SK-N-SH (cell line): Measurements from ENCODE around the gene OBSCN. TPM values are rescaled to one million over a fixed set of nuclear protein-coding genes. Genes with fewer than 3 reads are reported as not detected.

Source experiments
- CTCF ChIA-PET: fragments of 300-600, 350-600 bp; formaldehyde crosslinking; extraction: SDS; loops from one replicate; lab custom pipeline; 2021; lab: Yijun Ruan, JAX
- POLR2A ChIA-PET: fragments of 350-600 bp; sonication (Branson Sonifier 250); formaldehyde crosslinking; extraction: SDS; loops from one replicate; lab custom pipeline; 2020; ENCODE audit warnings: antibody characterized with exemption, inconsistent platforms; lab: Yijun Ruan, JAX
- DNase-seq: peaks from one replicate; pipeline ENCODE4 v3.0.0; 2012
- H2AFZ ChIP-seq: fragments of 200-600 bp; sonication (generic); 2 replicates; pipeline ENCODE4 v1.8.1; 2016; ENCODE audit warnings: antibody characterized with exemption, mild to moderate bottlenecking, low read depth
- H3F3A ChIP-seq: fragments of 200-600 bp; sonication (generic); replicated peaks from 2 replicates; pipeline ENCODE3; 2016; ENCODE audit warnings: antibody characterized with exemption, mild to moderate bottlenecking; ENCODE audit not compliant: insufficient read depth
- H3K27ac ChIP-seq, 2 experiments: fragments of 200-500 bp in 1 of 2; fragments of 200-600 bp in 1 of 2; sonication (Bioruptor generic) in 1 of 2; sonication (generic), shearing (Covaris generic) in 1 of 2; 2 replicates each; pipeline versions ENCODE4 v1.5.1 to v1.6.1; 2014 to 2016; ENCODE audit warnings: low read depth in 2 of 2, inconsistent platforms in 1 of 2, low read length in 1 of 2, mild to moderate bottlenecking in 1 of 2, mixed read lengths in 1 of 2
- H3K27me3 ChIP-seq: fragments of 200-600 bp; sonication (generic), shearing (Covaris generic); 2 replicates; pipeline ENCODE4 v1.6.1; 2016; ENCODE audit warnings: mixed run types; ENCODE audit not compliant: insufficient read depth
- H3K36me3 ChIP-seq, 2 experiments: fragments of 200-500 bp in 1 of 2; fragments of 200-600 bp in 1 of 2; sonication (Bioruptor generic) in 1 of 2; sonication (generic) in 1 of 2; replicated peaks in 1 of 2; 2 replicates each; pipeline versions ENCODE3 to v1.5.1; 2014 to 2016; ENCODE audit warnings: low read length in 1 of 2, mild to moderate bottlenecking in 1 of 2; ENCODE audit not compliant: insufficient read depth in 2 of 2, control insufficient read depth in 1 of 2
- H3K4me1 ChIP-seq, 2 experiments: fragments of 200-500 bp in 1 of 2; fragments of 200-600 bp in 1 of 2; sonication (Bioruptor generic) in 1 of 2; sonication (generic), shearing (Covaris generic) in 1 of 2; 2 replicates each; pipeline versions ENCODE4 v1.5.1 to v1.6.1; 2014 to 2016; ENCODE audit warnings: low read depth in 1 of 2, low read length in 1 of 2, mixed run types in 1 of 2; ENCODE audit not compliant: insufficient read depth in 2 of 2, control insufficient read depth in 1 of 2
- H3K4me2 ChIP-seq: fragments of 200-600 bp; sonication (generic), shearing (Covaris generic); 2 replicates; pipeline ENCODE4 v1.6.1; 2017; ENCODE audit warnings: mixed run types
- H3K4me3 ChIP-seq, 2 experiments: fragments of 200-500 bp in 1 of 2; fragments of 200-600 bp in 1 of 2; sonication (Bioruptor generic) in 1 of 2; sonication (generic), shearing (Covaris generic) in 1 of 2; 2 replicates each; pipeline versions ENCODE4 v1.5.1 to v1.8.1; 2014 to 2016; ENCODE audit warnings: low read depth in 2 of 2, inconsistent platforms in 1 of 2, low read length in 1 of 2, mild to moderate bottlenecking in 1 of 2, mixed read lengths in 1 of 2, moderate library complexity in 1 of 2
- H3K79me2 ChIP-seq: fragments of 200-600 bp; sonication (generic); 2 replicates; pipeline ENCODE4 v1.8.1; 2017; ENCODE audit warnings: mild to moderate bottlenecking; ENCODE audit not compliant: insufficient read depth
- H3K9ac ChIP-seq: fragments of 200-600 bp; sonication (generic); 2 replicates; pipeline ENCODE4 v1.6.1; 2017; ENCODE audit warnings: mixed run types
- H3K9me2 ChIP-seq: fragments of 200-600 bp; sonication (generic); 2 replicates; pipeline ENCODE4 v1.6.1; 2017; ENCODE audit warnings: mixed run types
- H3K9me3 ChIP-seq: fragments of 200-600 bp; sonication (generic); 2 replicates; pipeline ENCODE4 v1.6.1; 2017; ENCODE audit warnings: mixed run types, mild to moderate bottlenecking, moderate library complexity
- H4K20me1 ChIP-seq: fragments of 200-600 bp; sonication (generic); 2 replicates; pipeline ENCODE4 v1.6.1; 2017; ENCODE audit warnings: mild to moderate bottlenecking, mixed run types; ENCODE audit not compliant: insufficient read depth
- CTCF ChIP-seq: fragments of 200-600 bp; sonication (generic); IDR thresholded peaks from 2 replicates; pipeline ENCODE4 v1.6.1; 2017; ENCODE audit warnings: antibody characterized with exemption, mild to moderate bottlenecking, moderate library complexity
- EP300 ChIP-seq, 2 experiments: IDR thresholded peaks; 2 replicates each; pipeline versions ENCODE4 v1.4.0 to v1.6.1; 2012; ENCODE audit warnings: borderline replicate concordance in 1 of 2, low read depth in 1 of 2, low read length in 1 of 2
- EZH2phosphoT487 ChIP-seq: fragments of 200-600 bp; sonication (generic); IDR thresholded peaks from 2 replicates; pipeline ENCODE4 v1.6.1; 2017; ENCODE audit warnings: low read depth, mixed run types, mild to moderate bottlenecking, antibody characterized with exemption, moderate library complexity, borderline replicate concordance
- FOSL2 ChIP-seq: IDR thresholded peaks from 2 replicates; pipeline ENCODE4 v1.4.0; 2012; ENCODE audit warnings: low read depth, mild to moderate bottlenecking, moderate library complexity, borderline replicate concordance
- MAX ChIP-seq: IDR thresholded peaks from 2 replicates; pipeline ENCODE4 v1.4.0; 2012; ENCODE audit warnings: low read depth
- RAD21 ChIP-seq: IDR thresholded peaks from 2 replicates; pipeline ENCODE4 v1.6.1; 2012; ENCODE audit warnings: mild to moderate bottlenecking, low read length
- RFX5 ChIP-seq: IDR thresholded peaks from 2 replicates; pipeline ENCODE4 v1.6.1; 2012; ENCODE audit warnings: mild to moderate bottlenecking, improper control_type of control experiment, low read length
- RXRA ChIP-seq: IDR thresholded peaks from 2 replicates; pipeline ENCODE4 v1.4.0; 2012; ENCODE audit warnings: low read depth, mild to moderate bottlenecking, borderline replicate concordance
- SIN3A ChIP-seq: IDR thresholded peaks from 2 replicates; pipeline ENCODE4 v1.6.1; 2012; ENCODE audit warnings: low read depth, mild to moderate bottlenecking, low read length, moderate library complexity, borderline replicate concordance
- SMC3 ChIP-seq: IDR thresholded peaks from 2 replicates; pipeline ENCODE4 v1.6.1; 2012; ENCODE audit warnings: low read depth, low read length, improper control_type of control experiment
- TCF12 ChIP-seq: IDR thresholded peaks from 2 replicates; pipeline ENCODE4 v1.4.0; 2012
- TEAD4 ChIP-seq: IDR thresholded peaks from 2 replicates; pipeline ENCODE4 v1.4.0; 2012; ENCODE audit warnings: mild to moderate bottlenecking, borderline replicate concordance; ENCODE audit not compliant: insufficient read depth
- USF1 ChIP-seq: IDR thresholded peaks from 2 replicates; pipeline ENCODE4 v1.4.0; 2012; ENCODE audit warnings: low read depth, borderline replicate concordance
- YY1 ChIP-seq: IDR thresholded peaks from 2 replicates; pipeline ENCODE4 v1.4.0; 2012; ENCODE audit warnings: low read depth, mild to moderate bottlenecking
- WGBS: methylation state at CpG from one replicate; pipeline ENCODE4 v1.1.6; 2017; ENCODE audit warnings: low lambda C conversion rate; 5-methylcytosine and 5-hydroxymethylcytosine counted together
- polyA plus RNA-seq, 3 experiments: library from polyadenylated mRNA; depleted of rRNA; stranded (reverse); fragments of >200 nt; gene quantifications; 2 replicates each; pipeline ENCODE4 v1.2.3, GENCODE V29; 2012
- TF ChIP-seq, protein P1 (sequence below): IDR thresholded peaks from 2 replicates; pipeline ENCODE4 v1.4.0; 2012; ENCODE audit warnings: low read depth, borderline replicate concordance

The OBSCN gene
- polyA plus RNA-seq, 1 of the 3 experiments (the other 2 are of a cell fraction), result 4.0 TPM

- no peaks in the 10 kb centered on the region for H3K9me2 ChIP-seq
- no peaks in the 10 kb centered on the region for H3F3A ChIP-seq
- no peaks in the 10 kb centered on the region for H3K79me2 ChIP-seq
- DNase-seq, result no peak
- ChIA-PET CTCF (interaction anchor here (0.6 to 0.9 kb wide), 2 partner anchors 13 to 195 kb away, joined by 3 read pairs; no protein-coding TSS in a partner anchor), POLR2A (interaction anchor here (0.8 kb wide), 1 partner anchor 28 kb away, joined by 3 read pairs; no protein-coding TSS in a partner anchor)
- 0 out of 2 replicates have a peak, but pooled peaks cover 7% of the 10 kb centered on the region for H3K9me3 ChIP-seq
- H4K20me1 ChIP-seq, result no peaks in the 10 kb centered on the region
- no peak overlapping the region for H3K4me3 ChIP-seq
- H3K36me3 ChIP-seq, result no peaks in the 10 kb centered on the region
- no peak overlapping the region for H3K27ac ChIP-seq
- no peak overlapping the region for H3K9ac ChIP-seq
- no peak overlapping the region for H3K4me2 ChIP-seq
- WGBS, result 85% methylated on average over 1 of the region's 1 CpG
- no peaks in the 10 kb centered on the region for H3K27me3 ChIP-seq
- no peaks in the 10 kb centered on the region for H3K4me1 ChIP-seq
- H2AFZ ChIP-seq, result no peak overlapping the region
- no peak for TF ChIP-seq TEAD4
- no peak for TF ChIP-seq SIN3A
- no peak for TF ChIP-seq RAD21
- TF ChIP-seq EP300 (IDR thresholded peaks at IDR 0.05; ENCODE audit: borderline replicate concordance in 1 of 2, low read depth in 1 of 2, low read length in 1 of 2), result no peak
Observed at GRCh38 chr1:228262475-228262874, 54.6 kb downstream of the OBSCN start.

- H3K9me2 ChIP-seq, result no peaks in the 10 kb centered on the region
- H3K4me3 ChIP-seq, result no peak overlapping the region
- no peaks in the 10 kb centered on the region for H3F3A ChIP-seq
- TF ChIP-seq SMC3, result no peak
- no peak for TF ChIP-seq MAX
- no peak for TF ChIP-seq EZH2phosphoT487
- TF ChIP-seq RFX5, result no peak
- TF ChIP-seq TCF12, result no peak
- no peak for TF ChIP-seq YY1
- TF ChIP-seq SIN3A, result no peak
- no peak for TF ChIP-seq USF1
- TF ChIP-seq RXRA, result no peak
- no peak for TF ChIP-seq CTCF
- TF ChIP-seq FOSL2, result no peak
- TF ChIP-seq, protein P1, sequence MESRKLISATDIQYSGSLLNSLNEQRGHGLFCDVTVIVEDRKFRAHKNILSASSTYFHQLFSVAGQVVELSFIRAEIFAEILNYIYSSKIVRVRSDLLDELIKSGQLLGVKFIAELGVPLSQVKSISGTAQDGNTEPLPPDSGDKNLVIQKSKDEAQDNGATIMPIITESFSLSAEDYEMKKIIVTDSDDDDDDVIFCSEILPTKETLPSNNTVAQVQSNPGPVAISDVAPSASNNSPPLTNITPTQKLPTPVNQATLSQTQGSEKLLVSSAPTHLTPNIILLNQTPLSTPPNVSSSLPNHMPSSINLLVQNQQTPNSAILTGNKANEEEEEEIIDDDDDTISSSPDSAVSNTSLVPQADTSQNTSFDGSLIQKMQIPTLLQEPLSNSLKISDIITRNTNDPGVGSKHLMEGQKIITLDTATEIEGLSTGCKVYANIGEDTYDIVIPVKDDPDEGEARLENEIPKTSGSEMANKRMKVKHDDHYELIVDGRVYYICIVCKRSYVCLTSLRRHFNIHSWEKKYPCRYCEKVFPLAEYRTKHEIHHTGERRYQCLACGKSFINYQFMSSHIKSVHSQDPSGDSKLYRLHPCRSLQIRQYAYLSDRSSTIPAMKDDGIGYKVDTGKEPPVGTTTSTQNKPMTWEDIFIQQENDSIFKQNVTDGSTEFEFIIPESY, result no peak
- no peak overlapping the region for H3K9ac ChIP-seq
- H3K36me3 ChIP-seq, result no peaks in the 10 kb centered on the region
- CTCF ChIA-PET, result no interaction called here
- H3K27ac ChIP-seq, result no peak overlapping the region
- no peaks in the 10 kb centered on the region for H4K20me1 ChIP-seq
- no peaks in the 10 kb centered on the region for H3K79me2 ChIP-seq
- no peak overlapping the region for H3K4me2 ChIP-seq
- DNase-seq, result no peak
- no peaks in the 10 kb centered on the region for H3K4me1 ChIP-seq
- 95% methylated on average over 5 of the region's 10 CpGs for WGBS
- H2AFZ ChIP-seq, result no peak overlapping the region
- H3K9me3 ChIP-seq, result 0 out of 2 replicates have a peak, but pooled peaks cover 2% of the 10 kb centered on the region
- no peaks in the 10 kb centered on the region for H3K27me3 ChIP-seq
- POLR2A ChIA-PET, result no interaction called here
Observed at GRCh38 chr1:228263636-228264035, 55.8 kb downstream of the OBSCN start.
